SKM-1 (cell line): ENCODE data around the gene TRERF1.
"Not testable (repeated sequence)": the region's sequence is repeated elsewhere in the genome, so short reads cannot be mapped to it uniquely, and the experiment has no call there.

Experiments
- DNase-seq: peaks from one replicate; lab custom pipeline; 2025; ENCODE audit not compliant: unreplicated experiment; lab: John Stamatoyannopoulos, UW

The TRERF1 gene

GRCh38 chr6:42450477-42451332, 1.0 kb downstream of the TRERF1 start:
- no peak for DNase-seq

- no peak for DNase-seq
These were observed 1.7 kb downstream of the TRERF1 start for GRCh38 chr6:42449917-42450476.

- DNase-seq = no peak
These were observed 2.6 kb downstream of the TRERF1 start for GRCh38 chr6:42448927-42449659.

GRCh38 chr6:42448391-42448790, 3.3 kb downstream of the TRERF1 start:
- no peak for DNase-seq

- DNase-seq = no peak
These were observed 4.7 kb downstream of the TRERF1 start for GRCh38 chr6:42446996-42447395.

- no peak for DNase-seq
These were observed 5.4 kb downstream of the TRERF1 start for GRCh38 chr6:42446370-42446769.

GRCh38 chr6:42445955-42446354, 5.8 kb downstream of the TRERF1 start:
- not testable (repeated sequence) for DNase-seq

- DNase-seq = no peak
These were observed 8.2 kb downstream of the TRERF1 start for GRCh38 chr6:42443312-42444060.

- DNase-seq = no peak
These were observed 10.0 kb downstream of the TRERF1 start for GRCh38 chr6:42441697-42442081.

GRCh38 chr6:42440778-42441696, 10.7 kb downstream of the TRERF1 start:
- no peak for DNase-seq

- DNase-seq = no peak
These were observed 11.7 kb downstream of the TRERF1 start for GRCh38 chr6:42440027-42440426.

- DNase-seq = no peak
These were observed 14.9 kb downstream of the TRERF1 start for GRCh38 chr6:42436825-42437224.

GRCh38 chr6:42434237-42434636, 17.5 kb downstream of the TRERF1 start:
- no peak for DNase-seq

GRCh38 chr6:42433409-42433808, 18.3 kb downstream of the TRERF1 start:
- no peak for DNase-seq

- DNase-seq = no peak
These were observed 19.8 kb downstream of the TRERF1 start for GRCh38 chr6:42431877-42432276.

GRCh38 chr6:42431356-42431755, 20.4 kb downstream of the TRERF1 start:
- no peak for DNase-seq

- DNase-seq = no peak
These were observed 21.9 kb downstream of the TRERF1 start for GRCh38 chr6:42429836-42430235.

- DNase-seq = no peak
These were observed 22.6 kb downstream of the TRERF1 start for GRCh38 chr6:42429042-42429585.

- no peak for DNase-seq
These were observed 23.2 kb downstream of the TRERF1 start for GRCh38 chr6:42428326-42429041.
